Natural killer cell (primary cell): Measurements from ENCODE around the gene INS. TPM values are rescaled to one million over a fixed set of nuclear protein-coding genes. Genes with fewer than 3 reads are reported as not detected.
"Not testable (repeated sequence)": the region's sequence is repeated elsewhere in the genome, so short reads cannot be mapped to it uniquely, and the experiment has no call there.

Source experiments
- ATAC-seq, 3 donors: fragments of 150-1000 bp in 2 of 3; fragments of 200-7000 bp in 1 of 3; cut with Tn5 transposase; 1 replicate in 1 of 3; 2 replicates in 2 of 3; pipeline ENCODE4 v1.10.0; 2021; ENCODE audit warnings: mild to moderate bottlenecking in 2 of 3, moderate library complexity in 2 of 3
- DNase-seq, 2 donors: peaks; one replicate each; pipeline versions ENCODE4 v3.0.0 to v3.0.0-alpha.2; 2013 to 2021; ENCODE audit warnings: mixed read lengths in 1 of 2
- H3K27ac ChIP-seq: one replicate; pipeline ENCODE4 v1.5.1; 2013; ENCODE audit warnings: mild to moderate bottlenecking, low read length
- H3K27me3 ChIP-seq: one replicate; pipeline ENCODE4 v1.6.1; 2013; ENCODE audit warnings: low read length; ENCODE audit not compliant: control insufficient read depth, insufficient read depth
- H3K36me3 ChIP-seq: one replicate; pipeline ENCODE4 v1.6.1; 2013; ENCODE audit warnings: low read length; ENCODE audit not compliant: control insufficient read depth, insufficient read depth
- H3K4me1 ChIP-seq: one replicate; pipeline ENCODE4 v1.6.1; 2013; ENCODE audit warnings: low read length; ENCODE audit not compliant: control insufficient read depth, insufficient read depth
- H3K4me3 ChIP-seq: one replicate; pipeline ENCODE4 v1.5.1; 2013; ENCODE audit warnings: low read length
- H3K9me3 ChIP-seq: one replicate; pipeline ENCODE4 v1.6.1; 2013; ENCODE audit warnings: low read length; ENCODE audit not compliant: control insufficient read depth, insufficient read depth
- H3K27ac Mint-ChIP-seq, 2 donors: one replicate each; pipeline ENCODE4 v1.8.0; 2022; ENCODE audit warnings: mild to moderate bottlenecking in 2 of 2, mixed read lengths in 2 of 2, moderate library complexity in 1 of 2
- H3K27me3 Mint-ChIP-seq, 2 donors: one replicate each; pipeline ENCODE4 v1.8.0; 2022; ENCODE audit warnings: low read depth in 2 of 2, mixed read lengths in 2 of 2
- H3K36me3 Mint-ChIP-seq: one replicate; pipeline ENCODE4 v1.8.0; 2022; ENCODE audit warnings: mixed read lengths
- H3K4me1 Mint-ChIP-seq, 2 donors: one replicate each; pipeline ENCODE4 v1.8.0; 2022; ENCODE audit warnings: mixed read lengths in 2 of 2
- H3K4me3 Mint-ChIP-seq: one replicate; pipeline ENCODE4 v1.8.0; 2022; ENCODE audit warnings: mild to moderate bottlenecking, moderate library complexity, mixed read lengths
- H3K9me3 Mint-ChIP-seq, 2 donors: one replicate each; pipeline ENCODE4 v1.8.0; 2022; ENCODE audit warnings: mixed read lengths in 2 of 2
- CTCF ChIP-seq: fragments of 200-600 bp; IDR thresholded peaks from one replicate; pipeline ENCODE4 v1.8.0; 2022; ENCODE audit warnings: antibody characterized with exemption
- WGBS: methylation state at CpG from one replicate; pipeline ENCODE4 v1.1.7; 2013; ENCODE audit warnings: missing lambda C conversion rate; ENCODE audit not compliant: insufficient coverage; 5-methylcytosine and 5-hydroxymethylcytosine counted together
- intact Hi-C: fragments of 100-400 bp; cut with micrococcal nuclease; formaldehyde crosslinking; loops from one replicate; pipeline ENCODE4 v1.14.2; 2022
- total RNA-seq, 4 donors: library from RNA; stranded (reverse); fragments of 120-200 nt in 1 of 4; gene quantifications; one replicate each; pipeline versions ENCODE4 v1.2.3 to v1.2.4, GENCODE V29; 2013 to 2022

The INS gene
- total RNA-seq, 3 donors from 2014 or later (not counting 1 experiment from before 2014, with no cell fraction given): not detected

DNA sequence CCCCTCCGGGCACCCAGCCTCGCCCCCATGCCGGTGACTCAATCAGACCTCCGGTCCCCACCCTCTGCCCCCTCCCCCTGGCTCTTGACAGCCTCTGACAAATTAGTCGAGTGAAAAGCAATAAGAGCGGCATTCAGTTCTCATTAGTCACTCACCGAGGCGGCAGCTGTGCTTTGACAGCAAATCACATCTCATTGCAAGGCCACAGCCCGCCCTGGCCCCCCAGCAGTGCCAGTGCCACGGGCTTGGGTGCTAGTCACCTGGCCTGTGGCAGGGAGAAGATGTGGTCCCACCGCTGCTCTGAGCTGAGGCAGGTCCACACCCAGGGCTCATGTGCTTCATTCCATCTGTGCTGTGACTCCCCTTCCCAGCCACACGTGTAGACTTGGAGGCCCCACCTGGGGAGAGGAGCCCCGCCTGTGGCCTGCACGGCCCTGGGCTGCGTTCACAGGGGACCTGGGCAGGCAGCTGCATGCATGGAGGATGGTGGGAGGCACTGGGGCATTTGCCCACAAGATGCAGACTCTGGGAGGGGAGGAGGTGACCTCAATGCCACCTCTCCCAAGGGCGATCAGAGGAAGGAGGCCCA is 18.0 kb upstream of the INS start:
- H3K27me3 Mint-ChIP-seq: peaks cover 0 to 2% of the 10 kb centered on the region in 2 donors
- ATAC-seq: no peak
- Histone ChIP-seq H3K36me3 (no peaks in the 10 kb centered on the region), H3K9me3 (no peaks in the 10 kb centered on the region), H3K4me1 (no peaks in the 10 kb centered on the region), H3K27me3 (no peaks in the 10 kb centered on the region), H3K27ac (no peak overlapping the region), H3K4me3 (no peak overlapping the region)
- no peak overlapping the region for H3K4me3 Mint-ChIP-seq
- TF ChIP-seq CTCF: no peak
- intact Hi-C loops: no loop called here
- no peak for DNase-seq
- no peak overlapping the region for H3K27ac Mint-ChIP-seq
- WGBS: 68% methylated on average over 16 of the region's 16 CpGs
- no peaks in the 10 kb centered on the region for H3K9me3 Mint-ChIP-seq
- no peaks in the 10 kb centered on the region for H3K36me3 Mint-ChIP-seq
- no peaks in the 10 kb centered on the region for H3K4me1 Mint-ChIP-seq

DNA sequence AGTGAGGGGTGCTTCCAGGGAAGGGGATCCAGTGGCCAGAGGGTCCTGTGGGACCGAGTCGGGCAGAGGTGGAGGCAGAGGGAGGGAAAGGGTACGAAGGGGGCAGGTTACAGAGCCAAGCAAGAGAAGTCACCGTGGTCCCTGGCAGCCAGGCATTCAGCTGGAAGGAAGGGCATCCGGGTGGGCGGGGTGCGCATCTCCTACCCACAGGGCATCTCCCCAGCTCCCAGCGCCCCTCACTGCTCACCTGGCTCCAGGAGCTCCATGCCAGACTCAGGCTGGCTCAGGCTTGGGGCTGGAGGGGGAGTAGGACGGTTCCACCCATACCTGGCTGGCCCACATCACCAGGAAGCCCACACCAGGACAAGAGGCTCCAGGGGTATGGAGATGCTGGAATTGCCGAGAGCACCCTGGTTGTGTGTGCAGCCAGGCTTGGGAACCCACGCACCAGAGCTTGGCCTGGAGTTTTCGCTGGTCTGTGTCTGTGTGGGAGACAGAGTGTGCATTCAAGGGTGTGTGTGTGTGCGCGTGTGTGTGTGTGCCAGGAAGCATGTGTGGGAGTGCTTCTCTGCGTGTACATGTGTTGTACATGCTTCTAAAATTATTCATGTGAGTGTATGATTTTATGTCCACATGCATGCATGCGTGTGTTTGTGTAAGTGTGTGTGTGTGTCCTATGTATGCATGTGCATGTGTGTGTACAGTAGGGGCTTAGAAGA is 17.2 kb upstream of the INS start:
- H3K27ac Mint-ChIP-seq, intact Hi-C loops: not testable (repeated sequence)

GRCh38 chr11:2177076-2177475 is 16.1 kb upstream of the INS start:
- Histone ChIP-seq H3K27me3 (no peaks in the 10 kb centered on the region), H3K4me1 (no peaks in the 10 kb centered on the region), H3K36me3 (no peaks in the 10 kb centered on the region), H3K4me3 (no peak overlapping the region), H3K27ac (no peak overlapping the region), H3K9me3 (no peaks in the 10 kb centered on the region)
- Mint-ChIP-seq H3K27ac (no peak overlapping the region), H3K4me3 (no peak overlapping the region), H3K27me3 (peaks cover 0 to 4% of the 10 kb centered on the region in 2 donors), H3K36me3 (no peaks in the 10 kb centered on the region), H3K4me1 (no peaks in the 10 kb centered on the region), H3K9me3 (no peaks in the 10 kb centered on the region)
- intact Hi-C loops: no loop called here
- DNase-seq (no peak), ATAC-seq (no peak)
- TF ChIP-seq CTCF: no peak
- WGBS: 87% methylated on average over 18 of the region's 18 CpGs

More for the DNA sequence above, 17.2 kb upstream of the INS start:
- H3K4me3 Mint-ChIP-seq, H3K27me3 ChIP-seq, H3K27me3 Mint-ChIP-seq, H3K4me1 ChIP-seq, H3K27ac ChIP-seq, H3K36me3 Mint-ChIP-seq, H3K9me3 ChIP-seq, DNase-seq, ATAC-seq, H3K4me1 Mint-ChIP-seq, H3K9me3 Mint-ChIP-seq, H3K36me3 ChIP-seq, H3K4me3 ChIP-seq: not testable (repeated sequence)
- WGBS: 80% methylated on average over 13 of the region's 16 CpGs

DNA sequence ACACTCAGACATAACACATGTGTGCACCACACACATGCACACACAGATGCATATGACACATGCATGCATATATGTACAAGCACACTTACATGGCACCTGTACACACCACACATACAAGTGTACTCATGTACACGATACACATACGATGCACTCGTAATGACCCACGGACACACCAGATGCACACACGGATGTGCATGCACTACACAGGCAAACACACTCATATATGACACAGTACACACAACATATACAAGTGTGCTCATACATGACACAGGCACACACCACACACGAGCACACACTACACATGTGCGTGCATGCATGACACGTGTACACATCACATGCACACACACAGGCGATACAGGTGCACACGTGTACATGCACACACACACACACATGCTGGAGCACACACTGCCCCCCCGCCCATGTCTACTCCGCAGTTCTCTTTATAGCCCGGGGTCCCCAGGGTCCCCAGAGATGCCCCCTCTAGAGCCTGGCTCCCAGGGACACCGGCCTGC is 15.4 kb upstream of the INS start:
- no peaks in the 10 kb centered on the region for H3K36me3 Mint-ChIP-seq
- H3K9me3 ChIP-seq: no peaks in the 10 kb centered on the region
- intact Hi-C loops: no loop called here
- no peaks in the 10 kb centered on the region for H3K36me3 ChIP-seq
- no peaks in the 10 kb centered on the region for H3K27me3 ChIP-seq
- H3K4me1 Mint-ChIP-seq: no peaks in the 10 kb centered on the region
- no peaks in the 10 kb centered on the region for H3K4me1 ChIP-seq
- no peak overlapping the region for H3K4me3 ChIP-seq
- no peaks in the 10 kb centered on the region for H3K9me3 Mint-ChIP-seq
- peaks cover 0 to 4% of the 10 kb centered on the region in 2 donors for H3K27me3 Mint-ChIP-seq
- no peak for TF ChIP-seq CTCF
- ATAC-seq (no peak), DNase-seq (no peak)
- H3K27ac Mint-ChIP-seq: no peak overlapping the region
- 93% methylated on average over 14 of the region's 14 CpGs for WGBS
- no peak overlapping the region for H3K4me3 Mint-ChIP-seq
- H3K27ac ChIP-seq: no peak overlapping the region
